ENCODE measurements around the gene TMC8. TPM values are rescaled to one million over a fixed set of nuclear protein-coding genes. Genes with fewer than 3 reads are reported as not detected.
"Not testable (repeated sequence)": the region's sequence is repeated elsewhere in the genome, so short reads cannot be mapped to it uniquely, and the experiment has no call there.

TMC8 gene, protein sequence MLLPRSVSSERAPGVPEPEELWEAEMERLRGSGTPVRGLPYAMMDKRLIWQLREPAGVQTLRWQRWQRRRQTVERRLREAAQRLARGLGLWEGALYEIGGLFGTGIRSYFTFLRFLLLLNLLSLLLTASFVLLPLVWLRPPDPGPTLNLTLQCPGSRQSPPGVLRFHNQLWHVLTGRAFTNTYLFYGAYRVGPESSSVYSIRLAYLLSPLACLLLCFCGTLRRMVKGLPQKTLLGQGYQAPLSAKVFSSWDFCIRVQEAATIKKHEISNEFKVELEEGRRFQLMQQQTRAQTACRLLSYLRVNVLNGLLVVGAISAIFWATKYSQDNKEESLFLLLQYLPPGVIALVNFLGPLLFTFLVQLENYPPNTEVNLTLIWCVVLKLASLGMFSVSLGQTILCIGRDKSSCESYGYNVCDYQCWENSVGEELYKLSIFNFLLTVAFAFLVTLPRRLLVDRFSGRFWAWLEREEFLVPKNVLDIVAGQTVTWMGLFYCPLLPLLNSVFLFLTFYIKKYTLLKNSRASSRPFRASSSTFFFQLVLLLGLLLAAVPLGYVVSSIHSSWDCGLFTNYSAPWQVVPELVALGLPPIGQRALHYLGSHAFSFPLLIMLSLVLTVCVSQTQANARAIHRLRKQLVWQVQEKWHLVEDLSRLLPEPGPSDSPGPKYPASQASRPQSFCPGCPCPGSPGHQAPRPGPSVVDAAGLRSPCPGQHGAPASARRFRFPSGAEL
- total RNA-seq (1 to 10 TPM in 5 of 6 donors, under 1 TPM in 1; 0.51 to 6.0 (median 2.2) TPM), polyA plus RNA-seq (1 to 10 TPM; 1.5 to 2.9 TPM)

- FAIRE-seq (no peak), DNase-seq (peak in 2 of 6 donors; percentile 58 to 72), ATAC-seq (peak in 1 of 4 donors; percentile 3)
- peaks cover 0 to 8% (median 8%) of the 10 kb centered on the region in 3 donors for H3K4me1 ChIP-seq
- H3K27ac ChIP-seq = peak within 1 kb of the TSS in 2 of 4 donors; percentile 77
- no peaks in the 10 kb centered on the region for H3K9me3 ChIP-seq
- intact Hi-C loops (cut with DNase I) = no loop called here
- H3K36me3 ChIP-seq = no peaks in the 10 kb centered on the region
- no peaks in the 10 kb centered on the region for H3K27me3 ChIP-seq
- TF ChIP-seq, protein P1, sequence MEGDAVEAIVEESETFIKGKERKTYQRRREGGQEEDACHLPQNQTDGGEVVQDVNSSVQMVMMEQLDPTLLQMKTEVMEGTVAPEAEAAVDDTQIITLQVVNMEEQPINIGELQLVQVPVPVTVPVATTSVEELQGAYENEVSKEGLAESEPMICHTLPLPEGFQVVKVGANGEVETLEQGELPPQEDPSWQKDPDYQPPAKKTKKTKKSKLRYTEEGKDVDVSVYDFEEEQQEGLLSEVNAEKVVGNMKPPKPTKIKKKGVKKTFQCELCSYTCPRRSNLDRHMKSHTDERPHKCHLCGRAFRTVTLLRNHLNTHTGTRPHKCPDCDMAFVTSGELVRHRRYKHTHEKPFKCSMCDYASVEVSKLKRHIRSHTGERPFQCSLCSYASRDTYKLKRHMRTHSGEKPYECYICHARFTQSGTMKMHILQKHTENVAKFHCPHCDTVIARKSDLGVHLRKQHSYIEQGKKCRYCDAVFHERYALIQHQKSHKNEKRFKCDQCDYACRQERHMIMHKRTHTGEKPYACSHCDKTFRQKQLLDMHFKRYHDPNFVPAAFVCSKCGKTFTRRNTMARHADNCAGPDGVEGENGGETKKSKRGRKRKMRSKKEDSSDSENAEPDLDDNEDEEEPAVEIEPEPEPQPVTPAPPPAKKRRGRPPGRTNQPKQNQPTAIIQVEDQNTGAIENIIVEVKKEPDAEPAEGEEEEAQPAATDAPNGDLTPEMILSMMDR (IDR thresholded peaks at IDR 0.05) = no peak
- WGBS, 2 donors = 80 to 84% methylated on average over 10 of the region's 10 CpGs
- peak within 1 kb of the TSS in 1 of 4 donors; percentile 36 for H3K4me3 ChIP-seq
Measured at GRCh38 chr17:78130437-78131101, at the start of gene TMC8. TMC8 (plus strand) TSS chr17:78130771; CDS start chr17:78131589, 818 bp downstream.

DNA sequence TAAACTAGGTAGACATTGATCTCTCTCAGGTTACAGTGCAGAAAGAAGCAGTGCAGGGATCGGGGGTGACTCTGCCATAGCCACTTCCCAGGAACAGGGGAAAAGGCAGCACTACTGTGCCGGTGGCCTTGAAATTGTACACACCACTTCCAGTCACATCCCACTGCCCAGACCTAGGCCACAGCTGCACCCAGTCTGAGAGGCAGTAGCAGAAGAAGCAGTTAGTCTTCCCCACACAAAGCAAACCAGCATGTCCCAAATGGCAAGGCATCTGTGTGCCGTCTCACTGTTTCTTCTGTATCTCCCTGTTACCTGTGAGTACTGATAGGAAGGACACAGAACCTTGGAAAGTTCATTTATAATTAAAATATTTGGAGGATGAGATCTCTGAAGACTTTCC is 49.0 kb upstream of the TMC8 start:
- ATAC-seq (no peak), FAIRE-seq (no peak), DNase-seq (no peak)
- 86 to 90% methylated on average over 3 of the region's 3 CpGs for WGBS, 2 donors
- TF ChIP-seq, protein P1 (IDR thresholded peaks at IDR 0.05) = no peak
- no peak overlapping the region for H3K4me3 ChIP-seq
- H3K27ac ChIP-seq = no peak overlapping the region
- H3K27me3 ChIP-seq = no peaks in the 10 kb centered on the region
- intact Hi-C loops (cut with DNase I) = no loop called here
- peaks cover 0 to 50% (median 11%) of the 10 kb centered on the region in 3 donors for H3K36me3 ChIP-seq
- no peaks in the 10 kb centered on the region for H3K4me1 ChIP-seq
- no peaks in the 10 kb centered on the region for H3K9me3 ChIP-seq

GRCh38 chr17:78082355-78082872 is 48.2 kb upstream of the TMC8 start:
- FAIRE-seq; intact Hi-C loops (cut with DNase I): not testable (repeated sequence)

GRCh38 chr17:78082988-78083387 is 47.6 kb upstream of the TMC8 start:
- TF ChIP-seq, protein P1 (IDR thresholded peaks at IDR 0.05) = no peak
- intact Hi-C loops (cut with DNase I) = no loop called here
- 89 to 91% methylated on average over 7 of the region's 7 CpGs for WGBS, 2 donors
- DNase-seq = no peak
- no peak overlapping the region for H3K4me3 ChIP-seq
- peaks cover 0 to 51% (median 14%) of the 10 kb centered on the region in 3 donors for H3K36me3 ChIP-seq
- H3K27ac ChIP-seq = no peak overlapping the region
- no peaks in the 10 kb centered on the region for H3K9me3 ChIP-seq
- no peak for FAIRE-seq
- no peaks in the 10 kb centered on the region for H3K4me1 ChIP-seq
- no peak for ATAC-seq
- no peaks in the 10 kb centered on the region for H3K27me3 ChIP-seq

More at GRCh38 chr17:78082355-78082872, 48.2 kb upstream of the TMC8 start:
- not testable (repeated sequence) for H3K9me3 ChIP-seq, H3K27me3 ChIP-seq, H3K27ac ChIP-seq, DNase-seq, ATAC-seq, H3K4me3 ChIP-seq, H3K4me1 ChIP-seq
- 90 to 91% methylated on average over 5 of the region's 5 CpGs for WGBS, 2 donors
- H3K36me3 ChIP-seq = peaks cover 0 to 51% (median 12%) of the 10 kb centered on the region in 3 donors

DNA sequence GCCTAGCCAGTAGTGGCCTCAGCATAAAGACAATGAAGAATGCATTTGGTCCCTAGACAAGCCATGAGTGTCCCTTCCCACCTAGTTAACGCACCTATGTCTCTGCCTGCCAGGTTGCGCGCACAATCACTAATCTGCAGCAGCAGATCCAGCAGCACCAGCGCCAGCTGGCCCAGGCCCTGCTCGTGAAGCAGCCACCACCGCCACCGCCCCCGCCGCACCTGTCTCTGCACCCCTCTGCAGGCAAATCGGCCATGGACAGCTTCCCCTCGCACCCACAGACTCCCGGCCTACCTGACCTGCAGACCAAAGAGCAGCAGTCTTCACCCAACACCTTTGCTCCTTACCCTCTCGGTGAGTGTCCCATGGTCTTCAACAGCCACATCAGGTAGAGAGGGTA is 43.8 kb upstream of the TMC8 start:
- H3K4me3 ChIP-seq = no peak overlapping the region
- FAIRE-seq (no peak), DNase-seq (peak in 1 of 6 donors; percentile 55), ATAC-seq (no peak)
- no peaks in the 10 kb centered on the region for H3K27me3 ChIP-seq
- H3K36me3 ChIP-seq = peaks cover 0 to 40% (median 7%) of the 10 kb centered on the region in 3 donors
- TF ChIP-seq, protein P1 (IDR thresholded peaks at IDR 0.05) = no peak
- H3K4me1 ChIP-seq = no peaks in the 10 kb centered on the region
- intact Hi-C loops (cut with DNase I) = no loop called here
- no peaks in the 10 kb centered on the region for H3K9me3 ChIP-seq
- no peak overlapping the region for H3K27ac ChIP-seq
- 93 to 95% methylated on average over 13 of the region's 13 CpGs for WGBS, 2 donors

Measured in pancreas (tissue), 10 donors.